Gastrocnemius medialis (tissue), 4 donors: ENCODE results near the gene SIRPA. TPM values are rescaled to one million over a fixed set of nuclear protein-coding genes. Genes with fewer than 3 reads are reported as not detected.

Experiments
- ATAC-seq, 2 donors: fragments of 150-250 bp; one replicate each; pipeline ENCODE4 v1.9.1; 2016
- DNase-seq, 2 donors: peaks; one replicate each; pipeline ENCODE4 v3.0.0-alpha.2; 2019
- H3K27ac ChIP-seq, 4 donors: fragments of 200-600 bp; sonication (generic); 1 replicate in 1 of 4; 2 replicates in 3 of 4; pipeline ENCODE4 v1.5.1; 2016 to 2018; ENCODE audit warnings: mild to moderate bottlenecking in 2 of 4, moderate library complexity in 1 of 4
- H3K27me3 ChIP-seq, 3 donors: fragments of 200-600 bp; sonication (generic) in 2 of 3; 1 replicate in 1 of 3; 2 replicates in 2 of 3; pipeline versions ENCODE4 v1.5.1 to v1.6.0; 2016 to 2019; ENCODE audit warnings: mild to moderate bottlenecking in 1 of 3, moderate library complexity in 1 of 3
- H3K36me3 ChIP-seq, 2 donors: fragments of 200-600 bp; sonication (generic) in 1 of 2; one replicate each; pipeline ENCODE4 v1.5.1; 2017 to 2018
- H3K4me1 ChIP-seq, 2 donors: fragments of 200-600 bp; sonication (generic) in 1 of 2; one replicate each; pipeline ENCODE4 v1.5.1; 2016 to 2017; ENCODE audit warnings: mild to moderate bottlenecking in 2 of 2
- H3K4me3 ChIP-seq, 4 donors: fragments of 200-600 bp; sonication (generic) in 3 of 4; 1 replicate in 1 of 4; 2 replicates in 3 of 4; pipeline ENCODE4 v1.5.1; 2016 to 2019; ENCODE audit warnings: mild to moderate bottlenecking in 2 of 4
- H3K9me3 ChIP-seq, 3 donors: fragments of 200-600 bp; sonication (generic) in 2 of 3; 1 replicate in 1 of 3; 2 replicates in 2 of 3; pipeline ENCODE4 v1.5.1; 2016 to 2019
- CTCF ChIP-seq, 5 experiments: fragments of 450-650 bp in 3 of 5; fragments of 200-600 bp in 2 of 5; sonication (generic) in 2 of 5; IDR thresholded peaks in 4 of 5; conservative IDR thresholded peaks in 1 of 5; 1 replicate in 4 of 5; 2 replicates in 1 of 5; pipeline ENCODE4 v1.5.1; 2016 to 2019; ENCODE audit warnings: antibody characterized with exemption in 5 of 5, mild to moderate bottlenecking in 3 of 5, moderate library complexity in 3 of 5
- POLR2A ChIP-seq, 2 donors: fragments of 450-650 bp; IDR thresholded peaks; one replicate each; pipeline ENCODE4 v1.6.1; 2017; ENCODE audit warnings: antibody characterized with exemption in 2 of 2, mild to moderate bottlenecking in 2 of 2, moderate library complexity in 2 of 2
- in situ Hi-C, 4 donors: fragments of 200-750 bp; cut with MboI; loops; one replicate each; pipeline versions ENCODE4 v1.15.0 to v1.8.0; 2017; ENCODE audit warnings: low sequenced_read_pairs in 4 of 4
- intact Hi-C: fragments of 100-400 bp; cut with DNase I; formaldehyde crosslinking; loops from one replicate; pipeline ENCODE4 v1.15.1; 2023; ENCODE audit warnings: low total_unique reads
- total RNA-seq, 4 donors: library from RNA; depleted of rRNA; stranded (reverse); fragments of >200 nt; gene quantifications; one replicate each; pipeline versions ENCODE4 v1.1.0 to v1.2.3, GENCODE V29; 2016

The SIRPA gene
- total RNA-seq, 4 donors from 2014 or later: 14.6 to 62.0 (median 20.6) TPM

- intact Hi-C loops: no loop called here
Observed at GRCh38 chr20:1870792-1871550, 24.2 kb upstream of the SIRPA start.

GRCh38 chr20:1871807-1872458 lies 23.3 kb upstream of the SIRPA start:
- TF ChIP-seq CTCF (IDR thresholded peaks at IDR 0.05 in 4 of 5, conservative IDR thresholded peaks at IDR 0.05 in 1 of 5) (no peak), POLR2A (IDR thresholded peaks at IDR 0.05) (no peak)
- H3K36me3 ChIP-seq: no peaks in the 10 kb centered on the region
- H3K27me3 ChIP-seq: no peaks in the 10 kb centered on the region
- H3K9me3 ChIP-seq: no peaks in the 10 kb centered on the region
- no peak for DNase-seq
- ATAC-seq: no peak
- intact Hi-C loops: no loop called here
- in situ Hi-C loops: no loop called here
- no peak overlapping the region for H3K27ac ChIP-seq
- no peaks in the 10 kb centered on the region for H3K4me1 ChIP-seq
- no peak overlapping the region for H3K4me3 ChIP-seq

More at GRCh38 chr20:1870792-1871550, 24.2 kb upstream of the SIRPA start:
- Histone ChIP-seq H3K36me3 (no peaks in the 10 kb centered on the region), H3K9me3 (no peaks in the 10 kb centered on the region), H3K27ac (no peak overlapping the region), H3K27me3 (no peaks in the 10 kb centered on the region), H3K4me1 (no peaks in the 10 kb centered on the region), H3K4me3 (no peak overlapping the region)
- no peak for TF ChIP-seq POLR2A (IDR thresholded peaks at IDR 0.05)
- TF ChIP-seq CTCF (IDR thresholded peaks at IDR 0.05 in 4 of 5, conservative IDR thresholded peaks at IDR 0.05 in 1 of 5): no peak
- DNase-seq (no peak), ATAC-seq (no peak)
- in situ Hi-C loops: no loop called here

- no peaks in the 10 kb centered on the region for H3K9me3 ChIP-seq
- no peak for DNase-seq
- in situ Hi-C loops: no loop called here
- H3K4me1 ChIP-seq: no peaks in the 10 kb centered on the region
- no peaks in the 10 kb centered on the region for H3K36me3 ChIP-seq
- H3K27me3 ChIP-seq: no peaks in the 10 kb centered on the region
- no peak overlapping the region for H3K27ac ChIP-seq
- TF ChIP-seq POLR2A (IDR thresholded peaks at IDR 0.05) (no peak), CTCF (IDR thresholded peaks at IDR 0.05 in 4 of 5, conservative IDR thresholded peaks at IDR 0.05 in 1 of 5) (no peak)
- no peak overlapping the region for H3K4me3 ChIP-seq
- no peak for ATAC-seq
- intact Hi-C loops: no loop called here
Observed at GRCh38 chr20:1872459-1873097, 22.6 kb upstream of the SIRPA start.

- intact Hi-C loops: no loop called here
- peak in 1 of 2 donors; percentile 21 for DNase-seq
- in situ Hi-C loops: no loop called here
- no peaks in the 10 kb centered on the region for H3K9me3 ChIP-seq
- no peaks in the 10 kb centered on the region for H3K27me3 ChIP-seq
- H3K4me1 ChIP-seq: no peaks in the 10 kb centered on the region
- no peak overlapping the region for H3K27ac ChIP-seq
- TF ChIP-seq CTCF (IDR thresholded peaks at IDR 0.05 in 4 of 5, conservative IDR thresholded peaks at IDR 0.05 in 1 of 5) (no peak), POLR2A (IDR thresholded peaks at IDR 0.05) (no peak)
- H3K36me3 ChIP-seq: no peaks in the 10 kb centered on the region
- ATAC-seq: no peak
- H3K4me3 ChIP-seq: no peak overlapping the region
Observed at GRCh38 chr20:1874450-1875182, 20.6 kb upstream of the SIRPA start.
